ENCODE measurements around the gene HPDL.

DNA sequence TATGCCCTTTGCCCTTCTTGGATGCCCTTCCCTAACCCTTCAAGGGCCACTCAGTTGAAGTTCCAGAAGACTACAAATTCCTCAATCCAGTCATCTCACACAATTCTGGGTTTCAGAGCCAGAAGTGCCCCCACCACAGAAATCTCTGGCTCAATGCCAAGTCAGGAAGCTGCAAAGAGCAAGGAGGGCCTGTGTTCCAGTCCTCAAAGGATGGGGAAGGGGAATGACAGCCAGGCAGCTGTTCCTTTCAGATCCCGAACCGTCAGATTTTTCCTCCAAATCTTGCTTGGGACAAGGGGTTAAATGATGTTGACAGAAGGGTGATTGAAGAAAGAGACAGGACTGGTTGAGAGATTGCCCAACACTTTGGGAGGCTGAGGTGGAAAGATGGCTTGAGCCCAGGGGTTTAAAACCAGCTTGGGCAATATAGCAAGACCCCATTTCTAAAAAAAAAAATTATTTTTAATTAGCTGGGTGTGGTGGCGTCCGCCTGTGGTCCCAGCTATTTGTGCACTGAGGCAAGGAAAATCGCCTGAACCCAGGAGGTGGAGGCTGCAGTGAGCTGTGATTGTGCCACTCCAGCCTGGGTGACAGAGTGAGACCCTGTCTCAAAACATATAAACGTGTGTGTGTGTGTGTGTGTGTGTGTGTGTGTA, 716 bp upstream of the HPDL start:
- no peak for TF ChIP-seq JUN (IDR thresholded peaks at IDR 0.05)
- TF ChIP-seq CBX8 (IDR thresholded peaks at IDR 0.05) = no peak
- no peak for TF ChIP-seq CEBPB (IDR thresholded peaks at IDR 0.05)
